Body of pancreas (tissue), 4 donors: Measurements from ENCODE around the gene P3H2.

Experiments
- CTCF ChIP-seq, 7 experiments: fragments of 450-650 bp in 4 of 7; fragments of 200-600 bp in 3 of 7; sonication (generic) in 3 of 7; IDR thresholded peaks; one replicate each; pipeline ENCODE4 v1.5.1; 2016 to 2019; ENCODE audit warnings: antibody characterized with exemption in 7 of 7
- POLR2A ChIP-seq, 3 donors: fragments of 450-650 bp; IDR thresholded peaks; one replicate each; pipeline ENCODE4 v1.6.1; 2016; ENCODE audit warnings: antibody characterized with exemption in 3 of 3, mild to moderate bottlenecking in 2 of 3

GRCh38 chr3:189999718-190000117 is 121.0 kb downstream of the P3H2 start:
- no peak for TF ChIP-seq CTCF (IDR thresholded peaks at IDR 0.05)
- no peak for TF ChIP-seq POLR2A (IDR thresholded peaks at IDR 0.05)
